Stomach (tissue), 4 donors: ENCODE measurements around the gene SPOCD1.

Experiments used
- EP300 ChIP-seq: sonication (generic); formaldehyde crosslinking; IDR thresholded peaks from one replicate; pipeline ENCODE4 v1.6.1; 2017; ENCODE audit warnings: antibody characterized with exemption
- TF ChIP-seq, protein P1 (sequence below), 7 experiments: fragments of 450-650 bp in 4 of 7; fragments of 200-600 bp in 3 of 7; sonication (generic) in 3 of 7; IDR thresholded peaks; one replicate each; pipeline ENCODE4 v1.5.1; 2016 to 2019; ENCODE audit warnings: antibody characterized with exemption in 7 of 7, control low read depth in 2 of 7, mild to moderate bottlenecking in 1 of 7

DNA sequence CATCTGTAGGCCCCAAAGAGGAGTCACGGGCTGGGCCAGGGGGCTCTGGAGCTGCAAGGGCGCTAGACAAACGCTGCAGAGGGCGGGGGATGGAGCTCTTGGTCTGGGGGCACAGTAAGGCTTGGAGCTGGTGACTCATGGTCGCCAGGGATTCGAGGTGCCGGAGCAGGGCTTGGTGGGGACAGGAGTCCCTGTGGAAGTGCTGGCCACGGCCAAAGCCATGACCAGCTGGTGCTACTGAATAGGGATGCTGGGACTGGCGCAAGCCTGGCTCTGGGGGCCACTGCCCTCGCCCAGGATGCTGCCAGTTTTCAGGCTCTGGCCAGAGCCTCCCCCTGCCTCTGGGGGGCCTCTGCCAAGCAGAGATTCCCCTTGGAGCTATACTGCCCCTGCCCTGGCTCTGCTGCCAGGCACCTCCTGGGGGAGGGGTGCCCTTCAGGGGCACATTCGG lies 25.2 kb downstream of the SPOCD1 start:
- TF ChIP-seq, protein P1, sequence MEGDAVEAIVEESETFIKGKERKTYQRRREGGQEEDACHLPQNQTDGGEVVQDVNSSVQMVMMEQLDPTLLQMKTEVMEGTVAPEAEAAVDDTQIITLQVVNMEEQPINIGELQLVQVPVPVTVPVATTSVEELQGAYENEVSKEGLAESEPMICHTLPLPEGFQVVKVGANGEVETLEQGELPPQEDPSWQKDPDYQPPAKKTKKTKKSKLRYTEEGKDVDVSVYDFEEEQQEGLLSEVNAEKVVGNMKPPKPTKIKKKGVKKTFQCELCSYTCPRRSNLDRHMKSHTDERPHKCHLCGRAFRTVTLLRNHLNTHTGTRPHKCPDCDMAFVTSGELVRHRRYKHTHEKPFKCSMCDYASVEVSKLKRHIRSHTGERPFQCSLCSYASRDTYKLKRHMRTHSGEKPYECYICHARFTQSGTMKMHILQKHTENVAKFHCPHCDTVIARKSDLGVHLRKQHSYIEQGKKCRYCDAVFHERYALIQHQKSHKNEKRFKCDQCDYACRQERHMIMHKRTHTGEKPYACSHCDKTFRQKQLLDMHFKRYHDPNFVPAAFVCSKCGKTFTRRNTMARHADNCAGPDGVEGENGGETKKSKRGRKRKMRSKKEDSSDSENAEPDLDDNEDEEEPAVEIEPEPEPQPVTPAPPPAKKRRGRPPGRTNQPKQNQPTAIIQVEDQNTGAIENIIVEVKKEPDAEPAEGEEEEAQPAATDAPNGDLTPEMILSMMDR (IDR thresholded peaks at IDR 0.05): no peak
- no peak for TF ChIP-seq EP300
